Measurements from ENCODE around the gene CXCL3. TPM values are rescaled to one million over a fixed set of nuclear protein-coding genes. Genes with fewer than 3 reads are reported as not detected.
A peak's percentile ranks its signal among the peaks of the same experiment; 100 is the strongest.

The CXCL3 gene
- total RNA-seq, 1 donor from 2014 or later: 1.7 TPM

DNA sequence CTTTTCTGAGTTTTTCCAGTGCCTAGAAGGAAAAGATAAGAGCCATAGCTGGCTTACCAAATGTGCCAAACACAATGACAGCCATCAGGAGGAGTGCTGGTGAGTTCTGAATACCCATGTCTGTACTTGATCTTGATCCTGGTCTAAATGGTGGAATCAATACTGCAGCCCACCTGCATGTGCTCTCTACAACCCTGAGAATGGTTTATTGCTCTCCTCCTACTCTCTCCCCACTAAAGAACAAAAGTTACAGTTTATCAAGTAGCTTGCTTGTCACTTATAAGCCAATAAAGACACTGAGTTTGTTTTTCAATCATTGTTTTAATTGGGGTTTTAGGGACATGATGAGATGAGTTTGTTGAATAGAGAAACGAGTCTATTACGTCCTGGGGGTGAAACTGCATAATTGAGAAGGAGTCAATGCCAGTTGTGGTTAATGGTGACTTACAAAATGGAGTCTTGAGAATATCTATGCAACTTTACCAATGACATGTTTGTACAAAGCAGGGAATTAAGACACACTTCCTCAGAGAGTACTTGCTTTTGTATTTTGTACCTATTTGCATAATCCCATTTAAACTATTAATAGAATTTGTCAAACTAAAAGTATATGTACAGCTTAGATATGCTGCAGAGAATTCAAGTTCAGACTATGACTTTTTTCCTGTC is 20.8 kb upstream of the CXCL3 start:
- H3K4me1 Mint-ChIP-seq (ENCODE audit: unreplicated experiment): no peaks in the 10 kb centered on the region
- H3K36me3 Mint-ChIP-seq (ENCODE audit: unreplicated experiment): no peaks in the 10 kb centered on the region
- no peak overlapping the region for H3K4me3 Mint-ChIP-seq (ENCODE audit: unreplicated experiment)
- peaks cover 9% of the 10 kb centered on the region for H3K9me3 Mint-ChIP-seq (ENCODE audit: unreplicated experiment)
- H3K27ac Mint-ChIP-seq (ENCODE audit: unreplicated experiment): no peak overlapping the region
- no peak for TF ChIP-seq CTCF (IDR thresholded peaks at IDR 0.05)
- H3K27me3 Mint-ChIP-seq (ENCODE audit: unreplicated experiment): peaks cover 10% of the 10 kb centered on the region
- no peak for DNase-seq (ENCODE audit: extremely low spot score, unreplicated experiment)

- TF ChIP-seq CTCF (IDR thresholded peaks at IDR 0.05): no peak
- H3K4me3 Mint-ChIP-seq (ENCODE audit: unreplicated experiment): no peak overlapping the region
- H3K27ac Mint-ChIP-seq (ENCODE audit: unreplicated experiment): peak overlapping the region; percentile 5
- no peaks in the 10 kb centered on the region for H3K36me3 Mint-ChIP-seq (ENCODE audit: unreplicated experiment)
- H3K4me1 Mint-ChIP-seq (ENCODE audit: unreplicated experiment): no peaks in the 10 kb centered on the region
- H3K27me3 Mint-ChIP-seq (ENCODE audit: unreplicated experiment): peaks cover 10% of the 10 kb centered on the region
- peaks cover 9% of the 10 kb centered on the region for H3K9me3 Mint-ChIP-seq (ENCODE audit: unreplicated experiment)
- DNase-seq (ENCODE audit: extremely low spot score, unreplicated experiment): no peak
These were observed 19.7 kb upstream of the CXCL3 start for GRCh38 chr4:74058048-74058651.

DNA sequence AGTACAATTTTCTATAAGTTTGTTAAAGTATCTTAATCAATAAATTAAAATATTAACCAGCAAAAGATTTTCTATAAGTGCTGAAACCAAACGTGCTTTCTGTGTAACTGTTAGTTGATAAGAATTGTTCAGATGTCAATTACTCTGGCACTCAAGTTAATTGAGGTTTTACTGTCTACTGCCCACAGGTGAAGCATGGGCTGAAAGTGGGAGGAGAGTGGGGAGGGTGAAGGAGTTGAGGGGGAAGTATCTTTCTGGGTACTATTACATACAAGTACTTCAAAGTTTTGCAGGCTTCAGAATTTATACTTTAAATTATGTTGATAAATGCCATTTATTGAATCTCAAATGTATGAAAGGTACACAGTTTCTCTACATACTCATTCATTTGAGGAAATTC is 19.1 kb upstream of the CXCL3 start:
- H3K9me3 Mint-ChIP-seq (ENCODE audit: unreplicated experiment): peaks cover 9% of the 10 kb centered on the region
- DNase-seq (ENCODE audit: extremely low spot score, unreplicated experiment): no peak
- no peak overlapping the region for H3K27ac Mint-ChIP-seq (ENCODE audit: unreplicated experiment)
- H3K4me3 Mint-ChIP-seq (ENCODE audit: unreplicated experiment): no peak overlapping the region
- H3K4me1 Mint-ChIP-seq (ENCODE audit: unreplicated experiment): no peaks in the 10 kb centered on the region
- no peaks in the 10 kb centered on the region for H3K36me3 Mint-ChIP-seq (ENCODE audit: unreplicated experiment)
- no peak for TF ChIP-seq CTCF (IDR thresholded peaks at IDR 0.05)
- H3K27me3 Mint-ChIP-seq (ENCODE audit: unreplicated experiment): peaks cover 11% of the 10 kb centered on the region

DNA sequence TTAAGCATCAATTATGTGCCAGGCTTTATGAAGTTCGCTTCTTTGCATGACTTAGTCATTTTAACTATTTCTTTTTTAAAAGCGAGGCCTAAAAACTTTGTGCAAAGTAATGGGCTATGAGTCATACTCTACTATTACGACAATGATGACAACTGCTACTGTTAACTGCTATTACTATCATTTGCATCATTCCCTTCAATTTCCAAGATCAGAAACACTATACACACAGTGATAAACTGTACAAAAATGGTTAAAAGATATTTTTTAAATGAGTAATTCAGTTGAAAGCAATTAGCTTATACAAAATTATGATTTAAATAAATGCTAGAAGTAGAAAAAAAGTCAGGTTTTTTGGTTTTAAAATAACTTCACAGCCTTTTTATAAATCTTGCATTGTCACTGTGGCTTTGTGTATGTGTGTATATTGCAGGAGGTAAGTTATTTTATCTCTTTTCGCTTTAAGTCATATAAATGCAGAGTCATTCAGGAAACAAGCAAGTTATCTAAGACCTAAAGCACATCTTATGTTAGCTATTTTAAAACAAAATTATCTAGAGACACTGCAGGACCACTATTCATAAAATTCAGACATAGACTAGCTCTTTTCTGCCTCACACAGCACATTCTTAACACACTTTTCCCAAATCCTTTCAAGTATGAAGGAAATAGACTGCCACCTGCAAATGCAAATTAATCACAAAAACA is 18.5 kb upstream of the CXCL3 start:
- H3K27me3 Mint-ChIP-seq (ENCODE audit: unreplicated experiment): peaks cover 11% of the 10 kb centered on the region
- no peaks in the 10 kb centered on the region for H3K4me1 Mint-ChIP-seq (ENCODE audit: unreplicated experiment)
- no peak for DNase-seq (ENCODE audit: extremely low spot score, unreplicated experiment)
- no peak for TF ChIP-seq CTCF (IDR thresholded peaks at IDR 0.05)
- no peaks in the 10 kb centered on the region for H3K36me3 Mint-ChIP-seq (ENCODE audit: unreplicated experiment)
- no peak overlapping the region for H3K4me3 Mint-ChIP-seq (ENCODE audit: unreplicated experiment)
- peaks cover 4% of the 10 kb centered on the region for H3K9me3 Mint-ChIP-seq (ENCODE audit: unreplicated experiment)
- no peak overlapping the region for H3K27ac Mint-ChIP-seq (ENCODE audit: unreplicated experiment)
